CD4-positive, alpha-beta memory T cell (primary cell): Measurements from ENCODE around the gene SSH2. TPM values are rescaled to one million over a fixed set of nuclear protein-coding genes. Genes with fewer than 3 reads are reported as not detected.
"Not testable (repeated sequence)": the region's sequence is repeated elsewhere in the genome, so short reads cannot be mapped to it uniquely, and the experiment has no call there.

Experiments
- CTCF ChIA-PET: fragments of 350-600 bp; sonication (Branson Sonifier 250); formaldehyde crosslinking; loops from one replicate; lab custom pipeline; 2021; ENCODE audit warnings: inconsistent platforms; ENCODE audit not compliant: partially characterized antibody; lab: Charles Lee
- POLR2A ChIA-PET: fragments of 350-600 bp; sonication (Branson Sonifier 250); formaldehyde crosslinking; loops from one replicate; lab custom pipeline; 2021; ENCODE audit not compliant: partially characterized antibody; lab: Charles Lee
- DNase-seq, 5 donors: peaks; one replicate each; pipeline versions ENCODE4 v3.0.0 to v3.0.0-alpha.2; 2020 to 2022; ENCODE audit warnings: mixed read lengths in 1 of 5
- H3K27ac ChIP-seq: one replicate; pipeline ENCODE4 v1.7.0; 2013; ENCODE audit warnings: low read depth, low read length
- H3K27me3 ChIP-seq: 2 replicates; pipeline ENCODE4 v1.7.0; 2013; ENCODE audit warnings: mild to moderate bottlenecking, low read length, moderate library complexity; ENCODE audit not compliant: insufficient read depth
- H3K36me3 ChIP-seq: 2 replicates; pipeline ENCODE4 v1.7.0; 2013; ENCODE audit warnings: mild to moderate bottlenecking, low read length, moderate library complexity; ENCODE audit not compliant: insufficient read depth
- H3K4me1 ChIP-seq: 2 replicates; pipeline ENCODE4 v1.7.0; 2013; ENCODE audit warnings: mild to moderate bottlenecking, low read length, moderate library complexity; ENCODE audit not compliant: insufficient read depth
- H3K4me3 ChIP-seq, 2 donors: one replicate each; pipeline ENCODE4 v1.7.0; 2013; ENCODE audit warnings: low read length in 2 of 2, mild to moderate bottlenecking in 1 of 2
- H3K9me3 ChIP-seq, 2 donors: one replicate each; pipeline ENCODE4 v1.7.0; 2013; ENCODE audit warnings: low read length in 2 of 2, control low read depth in 1 of 2; ENCODE audit not compliant: control insufficient read depth in 1 of 2
- H3K27ac Mint-ChIP-seq, 7 donors: one replicate each; pipeline ENCODE4 v1.8.0; 2020 to 2021; ENCODE audit warnings: mixed read lengths in 7 of 7, mild to moderate bottlenecking in 6 of 7, inconsistent platforms in 3 of 7, moderate library complexity in 3 of 7
- H3K27me3 Mint-ChIP-seq, 2 donors: one replicate each; pipeline ENCODE4 v1.8.0; 2020 to 2021; ENCODE audit warnings: mixed read lengths in 2 of 2
- H3K36me3 Mint-ChIP-seq, 2 donors: one replicate each; pipeline ENCODE4 v1.8.0; 2020 to 2021; ENCODE audit warnings: mixed read lengths in 2 of 2, inconsistent platforms in 1 of 2, mild to moderate bottlenecking in 1 of 2
- H3K4me1 Mint-ChIP-seq, 4 donors: one replicate each; pipeline ENCODE4 v1.8.0; 2020 to 2021; ENCODE audit warnings: mixed read lengths in 4 of 4, mild to moderate bottlenecking in 1 of 4
- H3K4me3 Mint-ChIP-seq, 8 donors: one replicate each; pipeline ENCODE4 v1.8.0; 2020 to 2021; ENCODE audit warnings: mixed read lengths in 8 of 8, mild to moderate bottlenecking in 7 of 8, moderate library complexity in 6 of 8, inconsistent platforms in 3 of 8
- H3K9me3 Mint-ChIP-seq, 8 donors: one replicate each; pipeline ENCODE4 v1.8.0; 2020 to 2021; ENCODE audit warnings: mixed read lengths in 8 of 8, mild to moderate bottlenecking in 5 of 8, inconsistent platforms in 3 of 8, moderate library complexity in 1 of 8
- intact Hi-C: fragments of 100-400 bp; cut with micrococcal nuclease; formaldehyde crosslinking; loops from one replicate; pipeline ENCODE4 v1.15.1; 2023
- polyA plus RNA-seq, 2 donors: library from polyadenylated mRNA; unstranded; fragments of 300-500 nt; fragmentation: Illumina TruSeq; gene quantifications; one replicate each; pipeline ENCODE4 v1.2.3, GENCODE V29; 2021
- total RNA-seq, 2 experiments: library from RNA; stranded (reverse); gene quantifications; one replicate each; pipeline ENCODE4 v1.2.3, GENCODE V29; 2021

SSH2 gene
- total and polyA plus RNA-seq, 4 experiments from 2014 or later = 13.5 to 70.4 (median 54.2) TPM

GRCh38 chr17:29903471-29903870 lies 26.6 kb downstream of the SSH2 start:
- Mint-ChIP-seq H3K27me3 (no peaks in the 10 kb centered on the region), H3K9me3 (no peaks in the 10 kb centered on the region), H3K4me1 (peaks cover 22 to 44% (median 39%) of the 10 kb centered on the region in 4 donors), H3K4me3 (no peak overlapping the region), H3K27ac (no peak overlapping the region), H3K36me3 (peaks cover 1 to 15% of the 10 kb centered on the region in 2 donors)
- H3K9me3 ChIP-seq = no peaks in the 10 kb centered on the region
- no peak overlapping the region for H3K4me3 ChIP-seq
- no peaks in the 10 kb centered on the region for H3K36me3 ChIP-seq
- peaks cover 29% of the 10 kb centered on the region for H3K4me1 ChIP-seq
- ChIA-PET POLR2A (no interaction called here), CTCF (interaction anchor here (1.8 kb wide), 1 partner anchor 11 kb away, joined by 5 read pairs; no protein-coding TSS in a partner anchor)
- no peaks in the 10 kb centered on the region for H3K27me3 ChIP-seq
- H3K27ac ChIP-seq = no peak overlapping the region
- DNase-seq = no peak
- intact Hi-C loops = no loop called here

DNA sequence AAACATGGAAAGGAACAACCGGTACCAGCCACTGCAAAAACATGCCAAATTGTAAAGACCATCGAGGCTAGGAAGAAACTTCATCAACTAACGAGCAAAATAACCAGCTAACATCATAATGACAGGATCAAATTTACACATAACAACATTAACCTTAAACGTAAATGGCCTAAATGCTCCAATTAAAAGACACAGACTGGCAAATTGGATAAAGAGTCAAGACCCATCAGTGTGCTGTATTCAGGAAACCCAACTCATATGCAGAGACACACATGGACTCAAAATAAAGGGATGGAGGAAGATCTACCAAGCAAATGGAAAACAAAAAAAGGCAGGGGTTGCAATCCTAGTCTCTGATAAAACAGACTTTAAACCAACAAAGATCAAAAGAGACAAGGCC lies 32.9 kb downstream of the SSH2 start:
- H3K9me3 Mint-ChIP-seq, H3K27me3 ChIP-seq, H3K4me3 ChIP-seq, intact Hi-C loops, H3K4me3 Mint-ChIP-seq, H3K9me3 ChIP-seq, H3K4me1 ChIP-seq, H3K27ac ChIP-seq, H3K27me3 Mint-ChIP-seq, H3K27ac Mint-ChIP-seq, H3K36me3 ChIP-seq, DNase-seq, CTCF ChIA-PET, H3K36me3 Mint-ChIP-seq, POLR2A ChIA-PET: not testable (repeated sequence)
- H3K4me1 Mint-ChIP-seq = peaks cover 11 to 37% (median 26%) of the 10 kb centered on the region in 4 donors

DNA sequence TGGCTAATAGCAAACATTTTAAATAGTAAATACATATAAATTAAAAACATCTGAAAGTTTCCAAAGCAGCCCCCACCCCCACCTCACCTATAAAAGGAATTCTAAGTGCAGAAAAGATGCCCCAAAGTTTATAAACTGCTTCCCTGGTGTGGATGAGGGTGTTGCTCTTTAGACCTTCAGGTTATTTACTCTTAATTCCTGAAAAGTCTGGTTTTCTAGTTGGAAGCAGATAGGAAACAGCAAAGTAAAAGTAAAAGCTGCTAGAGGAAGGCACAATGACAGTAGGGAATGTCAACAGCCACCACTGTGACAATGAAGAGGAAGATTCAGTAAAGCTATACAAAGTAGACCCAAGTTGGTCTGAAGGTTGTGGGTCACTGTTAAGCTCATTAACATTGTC lies 37.8 kb downstream of the SSH2 start:
- no peaks in the 10 kb centered on the region for H3K9me3 ChIP-seq
- H3K4me3 Mint-ChIP-seq = no peak overlapping the region
- no peak for DNase-seq
- H3K4me1 ChIP-seq = no peaks in the 10 kb centered on the region
- H3K36me3 ChIP-seq = no peaks in the 10 kb centered on the region
- POLR2A ChIA-PET = interaction anchor here (1.0 kb wide), 1 partner anchor 39 kb away, joined by 4 read pairs; no protein-coding TSS in a partner anchor
- no peaks in the 10 kb centered on the region for H3K27me3 ChIP-seq
- peaks cover 8 to 22% of the 10 kb centered on the region in 2 donors for H3K36me3 Mint-ChIP-seq
- peaks cover 0 to 6% (median 0%) of the 10 kb centered on the region in 8 donors for H3K9me3 Mint-ChIP-seq
- CTCF ChIA-PET = interaction anchor here (1.0 to 1.6 kb wide), 4 partner anchors 24 to 84 kb away, joined by 3 to 6 read pairs (median 4); no protein-coding TSS in a partner anchor
- no peak overlapping the region for H3K27ac Mint-ChIP-seq
- H3K4me3 ChIP-seq = no peak overlapping the region
- peaks cover 11 to 34% (median 28%) of the 10 kb centered on the region in 4 donors for H3K4me1 Mint-ChIP-seq
- H3K27ac ChIP-seq = no peak overlapping the region
- H3K27me3 Mint-ChIP-seq = no peaks in the 10 kb centered on the region
- intact Hi-C loops = loop anchor here (5.0 kb wide), 1 partner anchor 35 kb away; no protein-coding TSS in a partner anchor

- Histone ChIP-seq H3K9me3 (no peaks in the 10 kb centered on the region), H3K27me3 (no peaks in the 10 kb centered on the region), H3K4me1 (no peaks in the 10 kb centered on the region), H3K36me3 (no peaks in the 10 kb centered on the region), H3K27ac (no peak overlapping the region), H3K4me3 (no peak overlapping the region)
- Mint-ChIP-seq H3K36me3 (peaks cover 10 to 22% of the 10 kb centered on the region in 2 donors), H3K9me3 (peaks cover 0 to 3% (median 0%) of the 10 kb centered on the region in 8 donors), H3K4me1 (peaks cover 13 to 32% (median 27%) of the 10 kb centered on the region in 4 donors), H3K27me3 (no peaks in the 10 kb centered on the region), H3K4me3 (no peak overlapping the region), H3K27ac (no peak overlapping the region)
- no peak for DNase-seq
- ChIA-PET CTCF (interaction anchor here (1.0 to 1.6 kb wide), 2 partner anchors 23 to 83 kb away, joined by 3 to 6 read pairs; no protein-coding TSS in a partner anchor), POLR2A (interaction anchor here (0.5 to 1.0 kb wide), 2 partner anchors 40 to 184 kb away, joined by 3 to 4 read pairs; no protein-coding TSS in a partner anchor)
- intact Hi-C loops = loop anchor here (5.0 kb wide), 1 partner anchor 36 kb away; no protein-coding TSS in a partner anchor
Observed at GRCh38 chr17:29891131-29891530, 38.9 kb downstream of the SSH2 start.

- intact Hi-C loops = no loop called here
- DNase-seq = no peak
- ChIA-PET POLR2A (no interaction called here), CTCF (interaction anchor here (0.7 kb wide), 1 partner anchor 192 kb away, joined by 3 read pairs; no protein-coding TSS in a partner anchor)
- H3K9me3 Mint-ChIP-seq = no peaks in the 10 kb centered on the region
- no peaks in the 10 kb centered on the region for H3K27me3 Mint-ChIP-seq
- Histone ChIP-seq H3K4me1 (peaks cover 11% of the 10 kb centered on the region), H3K9me3 (no peaks in the 10 kb centered on the region), H3K27ac (no peak overlapping the region), H3K27me3 (no peaks in the 10 kb centered on the region), H3K36me3 (no peaks in the 10 kb centered on the region), H3K4me3 (no peak overlapping the region)
- H3K27ac Mint-ChIP-seq = no peak overlapping the region
- peaks cover 20 to 37% (median 24%) of the 10 kb centered on the region in 4 donors for H3K4me1 Mint-ChIP-seq
- no peak overlapping the region for H3K4me3 Mint-ChIP-seq
- peaks cover 7% of the 10 kb centered on the region in 2 donors for H3K36me3 Mint-ChIP-seq
Observed at GRCh38 chr17:29885031-29885640, 44.9 kb downstream of the SSH2 start.

- H3K27ac ChIP-seq = no peak overlapping the region
- intact Hi-C loops = no loop called here
- ChIA-PET POLR2A (no interaction called here), CTCF (no interaction called here)
- H3K4me1 ChIP-seq = peaks cover 11% of the 10 kb centered on the region
- Mint-ChIP-seq H3K27ac (peak overlapping the region in 4 of 7 donors; percentile 4 to 54 (median 14)), H3K4me1 (peaks cover 17 to 36% (median 23%) of the 10 kb centered on the region in 4 donors), H3K27me3 (no peaks in the 10 kb centered on the region), H3K4me3 (no peak overlapping the region), H3K9me3 (no peaks in the 10 kb centered on the region), H3K36me3 (peaks cover 5 to 7% of the 10 kb centered on the region in 2 donors)
- no peak for DNase-seq
- no peaks in the 10 kb centered on the region for H3K36me3 ChIP-seq
- no peaks in the 10 kb centered on the region for H3K27me3 ChIP-seq
- no peaks in the 10 kb centered on the region for H3K9me3 ChIP-seq
- H3K4me3 ChIP-seq = no peak overlapping the region
Observed at GRCh38 chr17:29883497-29883896, 46.5 kb downstream of the SSH2 start.

- DNase-seq = no peak
- ChIA-PET CTCF (no interaction called here), POLR2A (no interaction called here)
- Mint-ChIP-seq H3K36me3 (peaks cover 8% of the 10 kb centered on the region in 2 donors), H3K9me3 (no peaks in the 10 kb centered on the region), H3K27me3 (no peaks in the 10 kb centered on the region), H3K27ac (no peak overlapping the region), H3K4me3 (no peak overlapping the region), H3K4me1 (peaks cover 21 to 36% (median 24%) of the 10 kb centered on the region in 4 donors)
- H3K4me3 ChIP-seq = no peak overlapping the region
- H3K9me3 ChIP-seq = no peaks in the 10 kb centered on the region
- intact Hi-C loops = no loop called here
- no peaks in the 10 kb centered on the region for H3K36me3 ChIP-seq
- no peak overlapping the region for H3K27ac ChIP-seq
- peaks cover 11% of the 10 kb centered on the region for H3K4me1 ChIP-seq
- no peaks in the 10 kb centered on the region for H3K27me3 ChIP-seq
Observed at GRCh38 chr17:29881256-29881655, 48.8 kb downstream of the SSH2 start.
